Duodenal mucosa (tissue), 2 donors: ENCODE measurements around the gene CD44.

ENCODE experiments used
- H3K27ac ChIP-seq: one replicate; pipeline ENCODE4 v1.7.0; 2013; ENCODE audit warnings: low read depth, low read length
- H3K27me3 ChIP-seq, 2 donors: one replicate each; pipeline ENCODE4 v1.7.0; 2013; ENCODE audit warnings: low read length in 2 of 2, control low read depth in 1 of 2; ENCODE audit not compliant: insufficient read depth in 2 of 2, control insufficient read depth in 1 of 2
- H3K36me3 ChIP-seq, 2 donors: one replicate each; pipeline ENCODE4 v1.7.0; 2013; ENCODE audit warnings: low read length in 2 of 2, control low read depth in 1 of 2; ENCODE audit not compliant: insufficient read depth in 2 of 2, control insufficient read depth in 1 of 2
- H3K4me1 ChIP-seq, 2 donors: one replicate each; pipeline ENCODE4 v1.7.0; 2013; ENCODE audit warnings: low read length in 2 of 2, control low read depth in 1 of 2; ENCODE audit not compliant: insufficient read depth in 2 of 2, control insufficient read depth in 1 of 2
- H3K4me3 ChIP-seq, 2 donors: one replicate each; pipeline ENCODE4 v1.7.0; 2013; ENCODE audit warnings: low read length in 2 of 2, low read depth in 1 of 2
- H3K9ac ChIP-seq, 2 donors: one replicate each; pipeline ENCODE4 v1.7.0; 2013; ENCODE audit warnings: low read length in 2 of 2, low read depth in 1 of 2
- H3K9me3 ChIP-seq, 2 donors: one replicate each; pipeline ENCODE4 v1.7.0; 2013; ENCODE audit warnings: low read length in 2 of 2, control low read depth in 1 of 2; ENCODE audit not compliant: control insufficient read depth in 1 of 2

The CD44 gene

GRCh38 chr11:35185696-35186095 is 46.7 kb downstream of the CD44 start:
- H3K27me3 ChIP-seq: no peaks in the 10 kb centered on the region
- H3K9me3 ChIP-seq: no peaks in the 10 kb centered on the region
- H3K4me3 ChIP-seq: no peak overlapping the region
- H3K9ac ChIP-seq: no peak overlapping the region
- peaks cover 33 to 48% of the 10 kb centered on the region in 2 donors for H3K36me3 ChIP-seq
- H3K4me1 ChIP-seq: no peaks in the 10 kb centered on the region
- no peak overlapping the region for H3K27ac ChIP-seq

GRCh38 chr11:35187996-35188395 is 49.0 kb downstream of the CD44 start:
- H3K36me3 ChIP-seq: peaks cover 26 to 44% of the 10 kb centered on the region in 2 donors
- H3K4me3 ChIP-seq: no peak overlapping the region
- no peak overlapping the region for H3K9ac ChIP-seq
- no peak overlapping the region for H3K27ac ChIP-seq
- peaks cover 0 to 6% of the 10 kb centered on the region in 2 donors for H3K4me1 ChIP-seq
- no peaks in the 10 kb centered on the region for H3K9me3 ChIP-seq
- H3K27me3 ChIP-seq: no peaks in the 10 kb centered on the region

- H3K36me3 ChIP-seq: peaks cover 21 to 38% of the 10 kb centered on the region in 2 donors
Observed at GRCh38 chr11:35190804-35191348, 51.9 kb downstream of the CD44 start.

GRCh38 chr11:35192347-35192746 is 53.4 kb downstream of the CD44 start:
- Histone ChIP-seq H3K27me3 (no peaks in the 10 kb centered on the region), H3K4me3 (no peak overlapping the region), H3K9me3 (no peaks in the 10 kb centered on the region), H3K36me3 (peaks cover 21 to 35% of the 10 kb centered on the region in 2 donors), H3K9ac (no peak overlapping the region), H3K27ac (no peak overlapping the region), H3K4me1 (peaks cover 0 to 6% of the 10 kb centered on the region in 2 donors)

More at GRCh38 chr11:35190804-35191348, 51.9 kb downstream of the CD44 start:
- Histone ChIP-seq H3K4me1 (peaks cover 0 to 6% of the 10 kb centered on the region in 2 donors), H3K9me3 (no peaks in the 10 kb centered on the region), H3K9ac (no peak overlapping the region), H3K27ac (no peak overlapping the region), H3K4me3 (no peak overlapping the region), H3K27me3 (no peaks in the 10 kb centered on the region)

- Histone ChIP-seq H3K27ac (no peak overlapping the region), H3K4me3 (no peak overlapping the region), H3K4me1 (peaks cover 0 to 6% of the 10 kb centered on the region in 2 donors), H3K9me3 (no peaks in the 10 kb centered on the region), H3K27me3 (no peaks in the 10 kb centered on the region), H3K36me3 (peaks cover 14 to 33% of the 10 kb centered on the region in 2 donors), H3K9ac (no peak overlapping the region)
Observed at GRCh38 chr11:35193767-35194166, 54.8 kb downstream of the CD44 start.

- peaks cover 0 to 3% of the 10 kb centered on the region in 2 donors for H3K4me1 ChIP-seq
- H3K36me3 ChIP-seq: peaks cover 13 to 23% of the 10 kb centered on the region in 2 donors
- no peaks in the 10 kb centered on the region for H3K9me3 ChIP-seq
- H3K4me3 ChIP-seq: no peak overlapping the region
- H3K27me3 ChIP-seq: no peaks in the 10 kb centered on the region
- H3K27ac ChIP-seq: no peak overlapping the region
- no peak overlapping the region for H3K9ac ChIP-seq
Observed at GRCh38 chr11:35197292-35197691, 58.3 kb downstream of the CD44 start.

- Histone ChIP-seq H3K27me3 (no peaks in the 10 kb centered on the region), H3K9me3 (no peaks in the 10 kb centered on the region), H3K4me3 (no peak overlapping the region), H3K9ac (no peak overlapping the region), H3K36me3 (peaks cover 26 to 35% of the 10 kb centered on the region in 2 donors), H3K27ac (no peak overlapping the region), H3K4me1 (no peaks in the 10 kb centered on the region)
Observed at GRCh38 chr11:35200811-35201341, 61.9 kb downstream of the CD44 start.

- Histone ChIP-seq H3K9me3 (no peaks in the 10 kb centered on the region), H3K9ac (no peak overlapping the region), H3K36me3 (peaks cover 32 to 37% of the 10 kb centered on the region in 2 donors), H3K4me3 (no peak overlapping the region), H3K4me1 (no peaks in the 10 kb centered on the region), H3K27me3 (no peaks in the 10 kb centered on the region), H3K27ac (no peak overlapping the region)
Observed at GRCh38 chr11:35204614-35205013, 65.6 kb downstream of the CD44 start.

- H3K27ac ChIP-seq: no peak overlapping the region
- H3K36me3 ChIP-seq: peaks cover 24 to 37% of the 10 kb centered on the region in 2 donors
- H3K27me3 ChIP-seq: no peaks in the 10 kb centered on the region
- no peaks in the 10 kb centered on the region for H3K9me3 ChIP-seq
- H3K4me3 ChIP-seq: no peak overlapping the region
- no peak overlapping the region for H3K9ac ChIP-seq
- no peaks in the 10 kb centered on the region for H3K4me1 ChIP-seq
Observed at GRCh38 chr11:35206616-35207015, 67.6 kb downstream of the CD44 start.

- H3K36me3 ChIP-seq: peaks cover 24 to 35% of the 10 kb centered on the region in 2 donors
- H3K4me3 ChIP-seq: no peak overlapping the region
- no peak overlapping the region for H3K27ac ChIP-seq
- no peaks in the 10 kb centered on the region for H3K4me1 ChIP-seq
- H3K9me3 ChIP-seq: no peaks in the 10 kb centered on the region
- H3K9ac ChIP-seq: no peak overlapping the region
- no peaks in the 10 kb centered on the region for H3K27me3 ChIP-seq
Observed at GRCh38 chr11:35207471-35208403, 68.8 kb downstream of the CD44 start.
